SKM-1 (cell line): Measurements from ENCODE around the gene SMCO4.
"Not testable (repeated sequence)": the region's sequence is repeated elsewhere in the genome, so short reads cannot be mapped to it uniquely, and the experiment has no call there.

Experiments used
- DNase-seq: peaks from one replicate; lab custom pipeline; 2025; ENCODE audit not compliant: unreplicated experiment; lab: John Stamatoyannopoulos, UW

The SMCO4 gene

GRCh38 chr11:93480256-93480655, 62.9 kb downstream of the SMCO4 start:
- DNase-seq = no peak

- no peak for DNase-seq
Observed at GRCh38 chr11:93478841-93479240, 64.3 kb downstream of the SMCO4 start.

- no peak for DNase-seq
Observed at GRCh38 chr11:93477684-93478234, 65.4 kb downstream of the SMCO4 start.

GRCh38 chr11:93476796-93477195, 66.4 kb downstream of the SMCO4 start:
- DNase-seq = no peak

GRCh38 chr11:93474123-93474522, 69.1 kb downstream of the SMCO4 start:
- no peak for DNase-seq

GRCh38 chr11:93468290-93468689, 74.9 kb downstream of the SMCO4 start:
- DNase-seq = no peak

- no peak for DNase-seq
Observed at GRCh38 chr11:93467054-93467453, 76.1 kb downstream of the SMCO4 start.

- no peak for DNase-seq
Observed at GRCh38 chr11:93464927-93465540, 78.2 kb downstream of the SMCO4 start.

- DNase-seq = not testable (repeated sequence)
Observed at GRCh38 chr11:93463666-93464065, 79.5 kb downstream of the SMCO4 start.

- no peak for DNase-seq
Observed at GRCh38 chr11:93458286-93458685, 84.9 kb downstream of the SMCO4 start.

GRCh38 chr11:93444617-93445073, 98.5 kb downstream of the SMCO4 start:
- DNase-seq = no peak

GRCh38 chr11:93443232-93443631, 100.0 kb downstream of the SMCO4 start:
- DNase-seq = not testable (repeated sequence)

- no peak for DNase-seq
Observed at GRCh38 chr11:93432247-93432646, 110.9 kb downstream of the SMCO4 start.
